Smooth muscle cell of the brain vasculature (primary cell): ENCODE data around the gene TCF7L1.

ENCODE experiments used
- DNase-seq: peaks from one replicate; pipeline ENCODE4 v3.0.0-alpha.2; 2012; ENCODE audit warnings: low read depth, low spot score

TCF7L1 gene

DNA sequence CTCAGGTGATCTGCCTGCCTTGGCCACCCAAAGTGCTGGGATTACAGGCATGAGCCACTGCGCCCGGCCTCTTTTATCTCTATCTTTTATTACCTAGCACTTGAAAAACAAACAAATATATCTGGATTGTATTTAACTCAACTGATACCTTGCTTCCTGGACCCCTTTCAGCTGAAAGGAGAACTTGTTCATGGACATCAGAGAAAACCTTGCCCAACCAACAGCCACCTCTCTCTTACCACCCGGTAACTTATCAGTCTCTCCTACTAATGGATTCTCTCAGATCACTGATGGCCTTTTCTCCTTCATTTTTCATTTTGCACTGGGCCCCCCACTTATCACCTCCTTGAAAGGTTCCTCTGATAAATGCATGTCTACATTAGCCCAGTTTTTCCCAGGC lies 214.4 kb downstream of the TCF7L1 start:
- DNase-seq = no peak

DNA sequence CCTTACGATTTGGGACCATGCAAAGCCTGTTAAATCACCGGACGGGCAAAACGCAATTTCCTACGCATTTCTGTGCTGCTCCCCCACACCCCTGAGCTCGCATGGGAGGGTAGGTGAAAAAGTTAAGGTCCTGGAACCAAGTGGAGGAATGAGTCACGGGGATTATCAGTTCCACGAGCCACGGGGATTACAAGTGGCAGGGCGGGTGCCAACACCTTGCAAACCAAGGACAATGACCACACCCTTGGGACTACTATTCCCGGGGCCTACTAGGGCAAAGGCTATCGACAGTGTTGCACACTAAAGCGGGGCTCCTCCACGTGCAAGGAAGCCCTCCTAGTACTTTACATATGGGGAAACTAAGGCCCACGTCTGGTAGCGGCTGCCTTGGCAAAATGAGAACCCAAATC lies 220.7 kb downstream of the TCF7L1 start:
- no peak for DNase-seq

- peak; percentile 98 for DNase-seq
Observed at GRCh38 chr2:85354286-85355072, 221.3 kb downstream of the TCF7L1 start, which contains the start of the genes ELMOD3 and RETSAT. ELMOD3 (plus strand) TSS chr2:85354769; CDS start chr2:85357199, 2,430 bp downstream. RETSAT (minus strand) TSS chr2:85354528; CDS start chr2:85354507, 21 bp downstream.

GRCh38 chr2:85355073-85355410 lies 221.8 kb downstream of the TCF7L1 start:
- DNase-seq = no peak

- no peak for DNase-seq
Observed at GRCh38 chr2:85355521-85355920, 222.3 kb downstream of the TCF7L1 start.

DNA sequence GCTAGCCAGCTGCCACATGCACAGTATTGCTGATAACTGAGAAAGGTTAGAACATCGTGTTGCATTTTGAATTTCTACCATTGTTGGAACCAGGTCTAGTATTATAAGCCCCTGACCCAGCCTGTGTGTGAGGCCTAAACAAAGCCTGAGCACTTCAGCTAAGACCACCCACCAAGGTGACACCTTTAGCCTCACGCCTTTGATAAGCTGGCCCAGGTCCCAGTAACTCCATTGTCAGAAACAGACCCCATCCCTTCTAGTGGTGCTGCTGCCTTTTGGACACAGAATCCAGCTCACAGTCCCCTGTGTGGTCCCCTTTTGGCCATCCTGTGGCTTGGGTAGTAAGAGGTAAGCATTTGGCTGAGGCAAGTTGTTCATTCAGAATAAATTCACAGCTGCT lies 223.0 kb downstream of the TCF7L1 start:
- DNase-seq = no peak

- DNase-seq = no peak
Observed at GRCh38 chr2:85357736-85358135, 224.5 kb downstream of the TCF7L1 start.
